ENCODE measurements around the gene COMP. TPM values are rescaled to one million over a fixed set of nuclear protein-coding genes. Genes with fewer than 3 reads are reported as not detected.
"Not testable (repeated sequence)": the region's sequence is repeated elsewhere in the genome, so short reads cannot be mapped to it uniquely, and the experiment has no call there.

The COMP gene
- total RNA-seq, 1 donor from 2014 or later = 0.12 TPM

DNA sequence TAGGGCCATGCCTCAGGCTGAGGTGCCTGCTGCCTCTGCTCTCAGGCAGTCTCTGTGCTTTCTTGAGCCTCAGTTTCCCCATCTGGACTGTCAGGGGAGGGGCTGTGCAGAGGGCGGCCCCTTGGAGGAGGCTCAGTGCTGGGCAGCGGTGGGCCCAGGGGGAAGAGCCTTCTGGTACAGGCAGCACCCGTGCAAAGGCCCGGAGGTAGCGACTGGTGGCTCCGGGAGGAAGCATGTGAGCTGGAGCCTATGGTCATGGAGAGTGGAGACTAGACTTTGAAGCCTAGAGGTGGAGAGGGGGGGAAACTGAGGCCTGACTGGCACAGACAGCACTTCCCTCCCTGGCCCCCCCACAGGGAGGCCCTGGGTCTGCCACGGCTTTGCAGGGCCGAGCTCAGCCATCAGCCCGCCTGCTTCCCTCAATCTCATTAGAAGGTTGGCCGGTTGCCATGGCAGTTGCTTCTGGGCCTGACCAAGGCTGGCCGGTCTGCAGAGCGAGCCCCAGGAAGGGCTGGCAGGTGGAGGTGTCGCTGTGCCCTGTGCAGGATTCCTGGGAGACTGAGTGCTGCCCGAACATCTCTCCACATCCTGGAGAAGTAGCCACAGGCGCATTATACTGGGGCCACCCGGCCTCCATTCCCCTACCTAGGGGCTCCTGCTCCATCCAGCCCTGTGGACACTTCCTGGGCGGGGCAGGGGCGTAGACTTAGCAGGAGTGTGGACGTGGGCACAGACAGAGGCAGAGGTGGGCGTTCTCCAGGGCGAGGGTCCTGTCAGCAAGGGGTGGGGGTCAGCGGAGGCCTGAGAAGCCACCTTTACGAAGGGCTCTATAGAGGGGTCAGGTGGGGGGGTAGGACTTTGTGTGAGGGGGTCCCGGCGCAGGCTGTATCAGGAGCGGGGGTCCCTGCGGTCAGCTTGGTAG is 54.4 kb downstream of the COMP start:
- TF ChIP-seq, protein P1, sequence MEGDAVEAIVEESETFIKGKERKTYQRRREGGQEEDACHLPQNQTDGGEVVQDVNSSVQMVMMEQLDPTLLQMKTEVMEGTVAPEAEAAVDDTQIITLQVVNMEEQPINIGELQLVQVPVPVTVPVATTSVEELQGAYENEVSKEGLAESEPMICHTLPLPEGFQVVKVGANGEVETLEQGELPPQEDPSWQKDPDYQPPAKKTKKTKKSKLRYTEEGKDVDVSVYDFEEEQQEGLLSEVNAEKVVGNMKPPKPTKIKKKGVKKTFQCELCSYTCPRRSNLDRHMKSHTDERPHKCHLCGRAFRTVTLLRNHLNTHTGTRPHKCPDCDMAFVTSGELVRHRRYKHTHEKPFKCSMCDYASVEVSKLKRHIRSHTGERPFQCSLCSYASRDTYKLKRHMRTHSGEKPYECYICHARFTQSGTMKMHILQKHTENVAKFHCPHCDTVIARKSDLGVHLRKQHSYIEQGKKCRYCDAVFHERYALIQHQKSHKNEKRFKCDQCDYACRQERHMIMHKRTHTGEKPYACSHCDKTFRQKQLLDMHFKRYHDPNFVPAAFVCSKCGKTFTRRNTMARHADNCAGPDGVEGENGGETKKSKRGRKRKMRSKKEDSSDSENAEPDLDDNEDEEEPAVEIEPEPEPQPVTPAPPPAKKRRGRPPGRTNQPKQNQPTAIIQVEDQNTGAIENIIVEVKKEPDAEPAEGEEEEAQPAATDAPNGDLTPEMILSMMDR (conservative IDR thresholded peaks at IDR 0.05) = no peak
- Mint-ChIP-seq H3K36me3 (no peaks in the 10 kb centered on the region), H3K9me3 (no peaks in the 10 kb centered on the region), H3K4me3 (no peak overlapping the region), H3K27ac (no peak overlapping the region), H3K27me3 (no peaks in the 10 kb centered on the region), H3K4me1 (ENCODE audit: unreplicated experiment) (peaks cover 14% of the 10 kb centered on the region)
- DNase-seq (ENCODE audit: extremely low spot score, unreplicated experiment) = no peak

DNA sequence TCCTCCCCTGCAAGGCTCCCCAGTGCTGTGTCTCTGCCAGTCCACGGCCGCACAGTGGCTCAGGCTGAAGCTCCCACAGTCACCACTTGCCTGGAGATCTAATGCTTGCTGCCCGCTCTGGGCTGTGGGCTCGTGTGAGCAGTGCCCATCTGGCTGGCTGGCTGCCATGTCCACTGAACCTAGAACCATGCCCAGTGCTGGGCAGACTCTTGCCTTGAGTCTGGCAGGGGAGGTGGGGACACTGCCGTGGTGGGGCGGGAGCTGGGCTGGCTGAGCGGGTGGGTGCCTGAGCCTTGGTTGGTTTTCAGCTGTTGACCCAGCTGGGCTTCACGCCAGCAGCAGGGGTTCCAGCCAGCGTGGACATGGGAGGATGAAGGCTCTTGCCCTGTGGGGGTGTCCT is 55.4 kb downstream of the COMP start:
- no peaks in the 10 kb centered on the region for H3K36me3 Mint-ChIP-seq
- H3K27me3 Mint-ChIP-seq = no peaks in the 10 kb centered on the region
- no peak overlapping the region for H3K4me3 Mint-ChIP-seq
- TF ChIP-seq, protein P1 (conservative IDR thresholded peaks at IDR 0.05) = no peak
- no peaks in the 10 kb centered on the region for H3K9me3 Mint-ChIP-seq
- no peak for DNase-seq (ENCODE audit: extremely low spot score, unreplicated experiment)
- H3K4me1 Mint-ChIP-seq (ENCODE audit: unreplicated experiment) = peaks cover 21% of the 10 kb centered on the region
- H3K27ac Mint-ChIP-seq = no peak overlapping the region

DNA sequence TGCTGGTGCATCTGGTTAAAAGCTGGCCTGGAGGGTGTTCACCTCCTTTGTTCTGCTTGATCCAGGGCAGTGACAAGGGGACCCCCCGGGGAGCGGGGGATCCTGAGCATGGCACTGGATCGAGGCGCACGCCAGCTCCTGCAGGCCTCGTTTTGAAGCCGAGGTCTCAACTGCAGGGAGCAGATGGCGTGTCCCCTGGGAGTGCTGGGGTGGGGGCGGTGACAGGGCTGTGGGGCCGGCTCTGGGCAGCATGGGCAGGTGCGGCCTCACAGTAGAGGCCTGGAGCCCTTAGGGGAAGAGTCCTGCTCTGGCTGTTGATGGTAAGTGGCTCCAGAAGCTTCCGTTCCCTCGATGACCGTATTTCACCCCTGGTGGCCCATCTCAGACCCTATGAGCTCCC is 55.8 kb downstream of the COMP start:
- Mint-ChIP-seq H3K4me1 (ENCODE audit: unreplicated experiment) (peaks cover 21% of the 10 kb centered on the region), H3K36me3 (no peaks in the 10 kb centered on the region), H3K27me3 (no peaks in the 10 kb centered on the region), H3K4me3 (no peak overlapping the region), H3K27ac (no peak overlapping the region), H3K9me3 (no peaks in the 10 kb centered on the region)
- no peak for DNase-seq (ENCODE audit: extremely low spot score, unreplicated experiment)
- TF ChIP-seq, protein P1 (conservative IDR thresholded peaks at IDR 0.05) = no peak

DNA sequence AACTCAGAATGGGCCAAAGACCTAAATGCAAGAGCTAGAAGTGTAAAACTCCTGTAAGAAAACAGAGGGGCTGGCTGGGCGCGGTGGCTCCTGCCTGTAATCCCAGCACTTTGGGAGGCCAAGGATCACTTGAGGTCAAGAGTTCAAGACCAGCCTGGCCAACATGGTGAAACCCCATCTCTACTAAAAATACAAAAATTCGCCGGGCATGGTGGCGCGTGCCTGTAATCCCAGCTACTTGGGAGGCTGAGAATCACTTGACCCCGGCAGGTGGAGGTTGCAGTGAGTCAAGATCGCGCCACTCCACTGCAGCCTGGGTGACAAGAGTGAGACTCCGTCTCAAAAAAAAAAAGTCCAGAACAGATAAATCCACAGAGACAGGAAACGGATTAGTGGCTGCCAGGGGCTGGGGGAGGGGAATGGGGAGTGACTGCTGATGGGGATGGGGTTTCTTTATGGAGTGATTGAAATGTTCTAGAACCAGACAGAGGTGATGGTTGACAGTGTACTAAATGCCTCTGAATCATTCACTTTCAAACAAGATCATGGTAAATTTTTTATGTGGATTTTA is 57.3 kb downstream of the COMP start:
- H3K4me1 Mint-ChIP-seq (ENCODE audit: unreplicated experiment) = peaks cover 21% of the 10 kb centered on the region
- not testable (repeated sequence) for H3K9me3 Mint-ChIP-seq; H3K27ac Mint-ChIP-seq; H3K27me3 Mint-ChIP-seq; DNase-seq (ENCODE audit: extremely low spot score, unreplicated experiment); H3K4me3 Mint-ChIP-seq; H3K36me3 Mint-ChIP-seq

DNA sequence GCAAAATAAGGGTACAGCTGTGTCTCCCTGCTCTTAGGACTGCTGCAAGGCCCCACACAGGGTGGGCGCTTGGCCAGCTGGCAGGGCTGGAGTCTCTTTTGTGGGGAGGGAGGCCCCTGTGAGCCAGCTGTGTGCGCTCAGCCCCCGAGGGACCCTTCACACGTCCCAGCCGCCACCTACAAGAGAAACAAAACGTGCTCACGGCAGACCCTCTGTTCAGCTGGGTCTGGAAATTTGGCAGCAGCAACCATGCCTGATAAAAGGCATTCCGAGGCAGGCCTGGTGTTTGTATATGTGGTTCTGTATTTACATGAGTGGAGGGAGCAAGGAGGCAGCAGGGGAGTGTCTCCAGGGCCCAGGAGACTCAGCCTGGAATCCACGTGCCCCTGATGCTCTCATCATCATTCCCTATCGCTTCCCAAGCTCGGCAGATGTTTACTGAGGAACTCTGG is 57.9 kb downstream of the COMP start:
- H3K27me3 Mint-ChIP-seq = no peaks in the 10 kb centered on the region
- no peaks in the 10 kb centered on the region for H3K9me3 Mint-ChIP-seq
- H3K27ac Mint-ChIP-seq = no peak overlapping the region
- no peak overlapping the region for H3K4me3 Mint-ChIP-seq
- no peaks in the 10 kb centered on the region for H3K36me3 Mint-ChIP-seq
- DNase-seq (ENCODE audit: extremely low spot score, unreplicated experiment) = no peak
- TF ChIP-seq, protein P1 (conservative IDR thresholded peaks at IDR 0.05) = no peak
- H3K4me1 Mint-ChIP-seq (ENCODE audit: unreplicated experiment) = peaks cover 21% of the 10 kb centered on the region

Other genes starting within 250 kb of the COMP start
- 151 and 191 TPM in 2 replicates for gene FKBP8, start 247.7 kb downstream of the COMP start, total RNA-seq (ENCODE audit: low replicate concordance)
- 72.9 and 73.9 TPM in 2 replicates for gene KXD1, start 233.4 kb downstream of the COMP start, total RNA-seq (ENCODE audit: low replicate concordance)
- gene UBA52, start 219.4 kb downstream of the COMP start, total RNA-seq (ENCODE audit: low replicate concordance) = 1,126 and 1,202 TPM in 2 replicates
- gene REX1BD, start 202.5 kb downstream of the COMP start, total RNA-seq (ENCODE audit: low replicate concordance) = 54.0 and 63.5 TPM in 2 replicates
- gene CRLF1, start 184.5 kb downstream of the COMP start, total RNA-seq (ENCODE audit: low replicate concordance) = 2.8 and 7.8 TPM in 2 replicates
- gene TMEM59L, start 178.4 kb downstream of the COMP start, total RNA-seq (ENCODE audit: low replicate concordance) = 4.6 and 9.4 TPM in 2 replicates
- 11.0 and 11.1 TPM in 2 replicates for gene KLHL26, start 154.3 kb downstream of the COMP start, total RNA-seq (ENCODE audit: low replicate concordance)
- gene CRTC1, start 107.6 kb downstream of the COMP start, total RNA-seq (ENCODE audit: low replicate concordance) = 14.2 and 20.2 TPM in 2 replicates
- 72.1 and 76.5 TPM in 2 replicates for gene UPF1, start 40.7 kb upstream of the COMP start, total RNA-seq (ENCODE audit: low replicate concordance)
- gene CERS1, start 104.9 kb upstream of the COMP start, total RNA-seq (ENCODE audit: low replicate concordance) = 6.4 and 14.8 TPM in 2 replicates
- gene COPE, start 128.1 kb upstream of the COMP start, total RNA-seq (ENCODE audit: low replicate concordance) = 171 and 213 TPM in 2 replicates
- gene DDX49, start 128.4 kb upstream of the COMP start, total RNA-seq (ENCODE audit: low replicate concordance) = 58.3 and 58.5 TPM in 2 replicates
- 20.8 and 38.6 TPM in 2 replicates for gene HOMER3, start 149.9 kb upstream of the COMP start, total RNA-seq (ENCODE audit: low replicate concordance)
- 58.6 and 123 TPM in 2 replicates for gene SUGP2, start 242.2 kb upstream of the COMP start, total RNA-seq (ENCODE audit: low replicate concordance)
- gene ARMC6, start 242.3 kb upstream of the COMP start, total RNA-seq (ENCODE audit: low replicate concordance) = 28.2 and 34.6 TPM in 2 replicates

Measured in type B pancreatic cell (in vitro differentiated cells).